Stimulated activated CD4-positive, alpha-beta T cell treated with anti-CD3 and anti-CD28 coated beads, TNF-alpha, amount 100 ng/mL, for 4 hours (primary cell): ENCODE measurements around the gene ATP5MC2.
"Not testable (repeated sequence)": the region's sequence is repeated elsewhere in the genome, so short reads cannot be mapped to it uniquely, and the experiment has no call there.

Experiments used
- DNase-seq, 3 experiments: peaks; one replicate each; pipeline ENCODE4 v3.0.0-alpha.2; 2020; ENCODE audit warnings: low read depth in 3 of 3

Gene ATP5MC2

GRCh38 chr12:53694756-53695151 is 18.9 kb upstream of the ATP5MC2 start:
- DNase-seq, result no peak

GRCh38 chr12:53688134-53688533 is 12.3 kb upstream of the ATP5MC2 start:
- DNase-seq, result no peak

- DNase-seq, result no peak
Observed at GRCh38 chr12:53686436-53686835, 10.6 kb upstream of the ATP5MC2 start.

- no peak for DNase-seq
Observed at GRCh38 chr12:53684654-53685220, 8.9 kb upstream of the ATP5MC2 start.

- DNase-seq, result no peak
Observed at GRCh38 chr12:53683983-53684382, 8.1 kb upstream of the ATP5MC2 start.

GRCh38 chr12:53683494-53683893 is 7.6 kb upstream of the ATP5MC2 start:
- DNase-seq, result no peak

- not testable (repeated sequence) for DNase-seq
Observed at GRCh38 chr12:53680061-53680460, 4.2 kb upstream of the ATP5MC2 start.

- DNase-seq, result no peak
Observed at GRCh38 chr12:53677800-53678148, 1.9 kb upstream of the ATP5MC2 start.

GRCh38 chr12:53677016-53677799 is 1.3 kb upstream of the ATP5MC2 start:
- DNase-seq, result no peak

GRCh38 chr12:53676656-53677015 is 753 bp upstream of the ATP5MC2 start:
- DNase-seq, result no peak

GRCh38 chr12:53674977-53675700 is 744 bp downstream of the ATP5MC2 start:
- DNase-seq, result no peak

- DNase-seq, result no peak
Observed at GRCh38 chr12:53670971-53671370, 4.9 kb downstream of the ATP5MC2 start.

- no peak for DNase-seq
Observed at GRCh38 chr12:53670308-53670707, 5.6 kb downstream of the ATP5MC2 start.

- DNase-seq, result no peak
Observed at GRCh38 chr12:53667080-53667479, 8.8 kb downstream of the ATP5MC2 start.

GRCh38 chr12:53664936-53665335 is 10.9 kb downstream of the ATP5MC2 start:
- no peak for DNase-seq

GRCh38 chr12:53664191-53664590 is 11.7 kb downstream of the ATP5MC2 start:
- no peak for DNase-seq

- no peak for DNase-seq
Observed at GRCh38 chr12:53660041-53660440, 15.8 kb downstream of the ATP5MC2 start.

- no peak for DNase-seq
Observed at GRCh38 chr12:53659571-53659981, 16.3 kb downstream of the ATP5MC2 start.

- DNase-seq, result no peak
Observed at GRCh38 chr12:53659011-53659551, 16.8 kb downstream of the ATP5MC2 start.

- DNase-seq, result no peak
Observed at GRCh38 chr12:53657041-53657440, 18.8 kb downstream of the ATP5MC2 start.

GRCh38 chr12:53653595-53653994 is 22.3 kb downstream of the ATP5MC2 start:
- DNase-seq, result no peak

- no peak for DNase-seq
Observed at GRCh38 chr12:53652366-53652765, 23.5 kb downstream of the ATP5MC2 start.

GRCh38 chr12:53651737-53652136 is 24.1 kb downstream of the ATP5MC2 start:
- no peak for DNase-seq
